ENCODE measurements around the gene TRIM71.

Gene TRIM71

GRCh38 chr3:32880225-32880624 lies 62.4 kb downstream of the TRIM71 start:
- Histone ChIP-seq H3K9me3 (ENCODE audit: control insufficient read depth in 2 of 2, low read length in 2 of 2) (no peaks in the 10 kb centered on the region), H3K27me3 (ENCODE audit: control insufficient read depth in 1 of 2, insufficient read depth in 2 of 2, low read length in 2 of 2) (peaks cover 0 to 4% of the 10 kb centered on the region in 2 donors), H3K36me3 (ENCODE audit: control insufficient read depth in 2 of 2, insufficient read depth in 2 of 2, low read length in 2 of 2) (no peaks in the 10 kb centered on the region), H3K27ac (ENCODE audit: low read length) (no peak overlapping the region), H3K4me3 (ENCODE audit: low read length in 2 of 2) (no peak overlapping the region), H3K9ac (ENCODE audit: low read length in 2 of 2) (no peak overlapping the region), H3K4me1 (ENCODE audit: control insufficient read depth, insufficient read depth, low read length) (no peaks in the 10 kb centered on the region)

GRCh38 chr3:32881624-32882023 lies 63.8 kb downstream of the TRIM71 start:
- Histone ChIP-seq H3K9ac (ENCODE audit: low read length in 2 of 2) (no peak overlapping the region), H3K9me3 (ENCODE audit: control insufficient read depth in 2 of 2, low read length in 2 of 2) (no peaks in the 10 kb centered on the region), H3K36me3 (ENCODE audit: control insufficient read depth in 2 of 2, insufficient read depth in 2 of 2, low read length in 2 of 2) (no peaks in the 10 kb centered on the region), H3K4me1 (ENCODE audit: control insufficient read depth, insufficient read depth, low read length) (no peaks in the 10 kb centered on the region), H3K4me3 (ENCODE audit: low read length in 2 of 2) (no peak overlapping the region), H3K27ac (ENCODE audit: low read length) (no peak overlapping the region), H3K27me3 (ENCODE audit: control insufficient read depth in 1 of 2, insufficient read depth in 2 of 2, low read length in 2 of 2) (peaks cover 0 to 7% of the 10 kb centered on the region in 2 donors)

GRCh38 chr3:32882189-32882588 lies 64.4 kb downstream of the TRIM71 start:
- Histone ChIP-seq H3K9ac (ENCODE audit: low read length in 2 of 2) (no peak overlapping the region), H3K36me3 (ENCODE audit: control insufficient read depth in 2 of 2, insufficient read depth in 2 of 2, low read length in 2 of 2) (no peaks in the 10 kb centered on the region), H3K4me1 (ENCODE audit: control insufficient read depth, insufficient read depth, low read length) (no peaks in the 10 kb centered on the region), H3K27ac (ENCODE audit: low read length) (no peak overlapping the region), H3K27me3 (ENCODE audit: control insufficient read depth in 1 of 2, insufficient read depth in 2 of 2, low read length in 2 of 2) (peaks cover 0 to 7% of the 10 kb centered on the region in 2 donors), H3K4me3 (ENCODE audit: low read length in 2 of 2) (no peak overlapping the region), H3K9me3 (ENCODE audit: control insufficient read depth in 2 of 2, low read length in 2 of 2) (no peaks in the 10 kb centered on the region)

- Histone ChIP-seq H3K9me3 (ENCODE audit: control insufficient read depth in 2 of 2, low read length in 2 of 2) (no peaks in the 10 kb centered on the region), H3K27me3 (ENCODE audit: control insufficient read depth in 1 of 2, insufficient read depth in 2 of 2, low read length in 2 of 2) (peaks cover 0 to 7% of the 10 kb centered on the region in 2 donors), H3K9ac (ENCODE audit: low read length in 2 of 2) (no peak overlapping the region), H3K4me1 (ENCODE audit: control insufficient read depth, insufficient read depth, low read length) (no peaks in the 10 kb centered on the region), H3K27ac (ENCODE audit: low read length) (no peak overlapping the region), H3K36me3 (ENCODE audit: control insufficient read depth in 2 of 2, insufficient read depth in 2 of 2, low read length in 2 of 2) (no peaks in the 10 kb centered on the region), H3K4me3 (ENCODE audit: low read length in 2 of 2) (no peak overlapping the region)
Observed at GRCh38 chr3:32882603-32883025, 64.8 kb downstream of the TRIM71 start.

GRCh38 chr3:32883817-32884216 lies 66.0 kb downstream of the TRIM71 start:
- no peaks in the 10 kb centered on the region for H3K4me1 ChIP-seq (ENCODE audit: control insufficient read depth, insufficient read depth, low read length)
- H3K4me3 ChIP-seq (ENCODE audit: low read length in 2 of 2): no peak overlapping the region
- H3K9ac ChIP-seq (ENCODE audit: low read length in 2 of 2): no peak overlapping the region
- H3K27ac ChIP-seq (ENCODE audit: low read length): no peak overlapping the region
- no peaks in the 10 kb centered on the region for H3K9me3 ChIP-seq (ENCODE audit: control insufficient read depth in 2 of 2, low read length in 2 of 2)
- peaks cover 0 to 7% of the 10 kb centered on the region in 2 donors for H3K27me3 ChIP-seq (ENCODE audit: control insufficient read depth in 1 of 2, insufficient read depth in 2 of 2, low read length in 2 of 2)
- no peaks in the 10 kb centered on the region for H3K36me3 ChIP-seq (ENCODE audit: control insufficient read depth in 2 of 2, insufficient read depth in 2 of 2, low read length in 2 of 2)

- H3K27ac ChIP-seq (ENCODE audit: low read length): no peak overlapping the region
Observed at GRCh38 chr3:32884591-32884990, 66.8 kb downstream of the TRIM71 start.

GRCh38 chr3:32885283-32885901 lies 67.6 kb downstream of the TRIM71 start:
- Histone ChIP-seq H3K9me3 (ENCODE audit: control insufficient read depth in 2 of 2, low read length in 2 of 2) (no peaks in the 10 kb centered on the region), H3K9ac (ENCODE audit: low read length in 2 of 2) (no peak overlapping the region), H3K36me3 (ENCODE audit: control insufficient read depth in 2 of 2, insufficient read depth in 2 of 2, low read length in 2 of 2) (no peaks in the 10 kb centered on the region), H3K27me3 (ENCODE audit: control insufficient read depth in 1 of 2, insufficient read depth in 2 of 2, low read length in 2 of 2) (peaks cover 0 to 7% of the 10 kb centered on the region in 2 donors), H3K27ac (ENCODE audit: low read length) (no peak overlapping the region), H3K4me3 (ENCODE audit: low read length in 2 of 2) (no peak overlapping the region), H3K4me1 (ENCODE audit: control insufficient read depth, insufficient read depth, low read length) (no peaks in the 10 kb centered on the region)

More at GRCh38 chr3:32884591-32884990, 66.8 kb downstream of the TRIM71 start:
- Histone ChIP-seq H3K4me3 (ENCODE audit: low read length in 2 of 2) (no peak overlapping the region), H3K27me3 (ENCODE audit: control insufficient read depth in 1 of 2, insufficient read depth in 2 of 2, low read length in 2 of 2) (peaks cover 0 to 7% of the 10 kb centered on the region in 2 donors), H3K36me3 (ENCODE audit: control insufficient read depth in 2 of 2, insufficient read depth in 2 of 2, low read length in 2 of 2) (no peaks in the 10 kb centered on the region), H3K9me3 (ENCODE audit: control insufficient read depth in 2 of 2, low read length in 2 of 2) (no peaks in the 10 kb centered on the region), H3K4me1 (ENCODE audit: control insufficient read depth, insufficient read depth, low read length) (no peaks in the 10 kb centered on the region), H3K9ac (ENCODE audit: low read length in 2 of 2) (no peak overlapping the region)

GRCh38 chr3:32886296-32886695 lies 68.5 kb downstream of the TRIM71 start:
- Histone ChIP-seq H3K4me1 (ENCODE audit: control insufficient read depth, insufficient read depth, low read length) (no peaks in the 10 kb centered on the region), H3K9ac (ENCODE audit: low read length in 2 of 2) (no peak overlapping the region), H3K36me3 (ENCODE audit: control insufficient read depth in 2 of 2, insufficient read depth in 2 of 2, low read length in 2 of 2) (no peaks in the 10 kb centered on the region), H3K4me3 (ENCODE audit: low read length in 2 of 2) (no peak overlapping the region), H3K27me3 (ENCODE audit: control insufficient read depth in 1 of 2, insufficient read depth in 2 of 2, low read length in 2 of 2) (peaks cover 0 to 10% of the 10 kb centered on the region in 2 donors), H3K27ac (ENCODE audit: low read length) (no peak overlapping the region), H3K9me3 (ENCODE audit: control insufficient read depth in 2 of 2, low read length in 2 of 2) (no peaks in the 10 kb centered on the region)

GRCh38 chr3:32886911-32887310 lies 69.1 kb downstream of the TRIM71 start:
- Histone ChIP-seq H3K36me3 (ENCODE audit: control insufficient read depth in 2 of 2, insufficient read depth in 2 of 2, low read length in 2 of 2) (no peaks in the 10 kb centered on the region), H3K4me3 (ENCODE audit: low read length in 2 of 2) (no peak overlapping the region), H3K27ac (ENCODE audit: low read length) (no peak overlapping the region), H3K27me3 (ENCODE audit: control insufficient read depth in 1 of 2, insufficient read depth in 2 of 2, low read length in 2 of 2) (peaks cover 0 to 10% of the 10 kb centered on the region in 2 donors), H3K9ac (ENCODE audit: low read length in 2 of 2) (no peak overlapping the region), H3K4me1 (ENCODE audit: control insufficient read depth, insufficient read depth, low read length) (no peaks in the 10 kb centered on the region), H3K9me3 (ENCODE audit: control insufficient read depth in 2 of 2, low read length in 2 of 2) (no peaks in the 10 kb centered on the region)

- Histone ChIP-seq H3K27ac (ENCODE audit: low read length) (no peak overlapping the region), H3K4me1 (ENCODE audit: control insufficient read depth, insufficient read depth, low read length) (no peaks in the 10 kb centered on the region), H3K36me3 (ENCODE audit: control insufficient read depth in 2 of 2, insufficient read depth in 2 of 2, low read length in 2 of 2) (no peaks in the 10 kb centered on the region), H3K9ac (ENCODE audit: low read length in 2 of 2) (no peak overlapping the region), H3K9me3 (ENCODE audit: control insufficient read depth in 2 of 2, low read length in 2 of 2) (no peaks in the 10 kb centered on the region), H3K27me3 (ENCODE audit: control insufficient read depth in 1 of 2, insufficient read depth in 2 of 2, low read length in 2 of 2) (peaks cover 2 to 10% of the 10 kb centered on the region in 2 donors), H3K4me3 (ENCODE audit: low read length in 2 of 2) (no peak overlapping the region)
Observed at GRCh38 chr3:32888739-32889138, 70.9 kb downstream of the TRIM71 start.

GRCh38 chr3:32890420-32891276 lies 72.9 kb downstream of the TRIM71 start:
- Histone ChIP-seq H3K9ac (ENCODE audit: low read length in 2 of 2) (no peak overlapping the region), H3K4me1 (ENCODE audit: control insufficient read depth, insufficient read depth, low read length) (no peaks in the 10 kb centered on the region), H3K27ac (ENCODE audit: low read length) (no peak overlapping the region), H3K27me3 (ENCODE audit: control insufficient read depth in 1 of 2, insufficient read depth in 2 of 2, low read length in 2 of 2) (peaks cover 2 to 3% of the 10 kb centered on the region in 2 donors), H3K36me3 (ENCODE audit: control insufficient read depth in 2 of 2, insufficient read depth in 2 of 2, low read length in 2 of 2) (no peaks in the 10 kb centered on the region), H3K9me3 (ENCODE audit: control insufficient read depth in 2 of 2, low read length in 2 of 2) (no peaks in the 10 kb centered on the region), H3K4me3 (ENCODE audit: low read length in 2 of 2) (no peak overlapping the region)

Measured in stomach smooth muscle (tissue), 2 donors.